GM12892 (cell line): ENCODE results near the gene RAMP2.

Source experiments
- POLR2A ChIP-seq: IDR thresholded peaks from 2 replicates; pipeline ENCODE4 v1.6.1; 2011; ENCODE audit warnings: low read depth, low read length, control low read depth
- TAF1 ChIP-seq: IDR thresholded peaks from 2 replicates; pipeline ENCODE4 v1.6.1; 2011; ENCODE audit warnings: low read depth, mild to moderate bottlenecking, control low read depth, low read length, borderline replicate concordance

GRCh38 chr17:42750739-42751344 is 10.2 kb upstream of the RAMP2 start:
- TF ChIP-seq TAF1: no peak
- no peak for TF ChIP-seq POLR2A
